NCI-H2171 treated with DMSO at 0.1 percent for 48 hours (cell line): ENCODE data around the gene RAB7A.
"Not testable (repeated sequence)": the region's sequence is repeated elsewhere in the genome, so short reads cannot be mapped to it uniquely, and the experiment has no call there.

Experiments
- DNase-seq: peaks from one replicate; lab custom pipeline; 2025; lab: John Stamatoyannopoulos, UW

RAB7A gene

DNA sequence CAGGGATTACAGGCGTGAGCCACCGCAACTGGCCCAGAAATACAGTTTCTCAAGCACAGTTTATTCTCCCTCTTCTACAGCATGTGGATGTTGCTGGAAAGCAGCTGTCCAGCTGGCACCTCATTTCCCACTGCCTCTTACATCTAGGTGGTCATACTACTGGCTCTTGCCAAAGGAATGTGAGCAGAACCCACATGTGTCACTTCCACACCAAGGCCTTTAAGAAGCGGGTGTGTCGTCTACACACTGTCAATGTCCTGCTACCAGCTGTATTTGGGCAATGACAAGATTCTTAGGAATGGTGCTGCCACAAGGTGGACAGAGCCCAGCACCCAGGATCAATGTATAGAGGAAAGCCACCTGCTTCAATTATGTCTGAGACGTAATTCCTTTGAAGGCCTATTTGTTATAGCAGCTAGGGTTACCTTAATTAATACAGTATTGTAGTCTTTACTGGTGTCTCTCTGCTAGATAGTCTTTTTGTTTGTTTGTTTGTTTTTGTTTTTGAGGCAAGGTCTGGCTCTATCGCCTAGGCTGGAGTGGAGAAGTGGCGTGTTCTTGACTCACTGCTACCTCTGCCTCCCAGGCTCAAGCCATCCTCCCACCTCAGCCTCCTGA, 15.1 kb upstream of the RAB7A start:
- DNase-seq = no peak

GRCh38 chr3:128712848-128713247, 13.1 kb upstream of the RAB7A start:
- no peak for DNase-seq

- no peak for DNase-seq
Measured at GRCh38 chr3:128714887-128715491, 11.0 kb upstream of the RAB7A start.

- not testable (repeated sequence) for DNase-seq
Measured at GRCh38 chr3:128718892-128719291, 7.1 kb upstream of the RAB7A start.

GRCh38 chr3:128720891-128721290, 5.1 kb upstream of the RAB7A start:
- no peak for DNase-seq

GRCh38 chr3:128723477-128723876, 2.5 kb upstream of the RAB7A start:
- no peak for DNase-seq

GRCh38 chr3:128725547-128726022, 398 bp upstream of the RAB7A start:
- DNase-seq = no peak

GRCh38 chr3:128727059-128727458, 1.1 kb downstream of the RAB7A start:
- DNase-seq = no peak

DNA sequence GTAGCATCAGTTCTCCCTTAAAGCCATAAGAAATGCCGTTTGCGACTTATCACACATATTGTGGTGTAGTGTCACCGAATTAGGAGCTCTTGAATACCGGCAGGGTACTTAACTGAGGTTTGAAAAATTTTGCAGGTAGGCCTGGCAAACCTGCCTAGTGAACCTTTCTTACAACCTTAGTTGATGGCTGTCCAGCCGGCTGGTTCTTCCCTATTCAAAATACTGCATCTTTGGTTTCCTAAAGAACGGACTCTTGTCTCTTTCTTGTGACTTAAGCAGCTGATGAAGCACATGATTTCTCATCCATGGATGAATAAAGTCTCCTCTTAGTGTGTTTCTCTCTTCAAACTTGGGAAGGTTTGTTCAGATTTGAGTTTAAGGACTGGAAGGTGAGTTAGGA, 1.5 kb downstream of the RAB7A start:
- DNase-seq = no peak

DNA sequence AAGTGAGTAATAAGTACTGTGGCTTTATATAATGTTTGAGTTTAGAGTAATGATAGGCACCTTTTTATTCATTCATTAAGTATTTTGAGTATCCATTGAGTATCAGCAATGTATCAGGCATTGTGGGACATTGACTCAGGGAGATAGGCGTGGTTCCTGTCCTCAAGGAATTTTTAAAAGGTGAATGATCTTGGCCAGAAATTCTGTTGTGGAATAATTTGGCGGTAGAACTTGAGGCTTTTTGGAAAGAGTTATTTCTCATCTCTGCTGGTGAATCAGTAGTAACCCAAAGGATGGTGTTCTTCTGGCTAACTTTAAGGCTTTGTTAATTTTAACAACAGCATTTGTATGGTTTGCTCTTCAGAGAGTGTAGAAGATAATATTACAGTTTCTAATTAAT, 2.0 kb downstream of the RAB7A start:
- no peak for DNase-seq

DNA sequence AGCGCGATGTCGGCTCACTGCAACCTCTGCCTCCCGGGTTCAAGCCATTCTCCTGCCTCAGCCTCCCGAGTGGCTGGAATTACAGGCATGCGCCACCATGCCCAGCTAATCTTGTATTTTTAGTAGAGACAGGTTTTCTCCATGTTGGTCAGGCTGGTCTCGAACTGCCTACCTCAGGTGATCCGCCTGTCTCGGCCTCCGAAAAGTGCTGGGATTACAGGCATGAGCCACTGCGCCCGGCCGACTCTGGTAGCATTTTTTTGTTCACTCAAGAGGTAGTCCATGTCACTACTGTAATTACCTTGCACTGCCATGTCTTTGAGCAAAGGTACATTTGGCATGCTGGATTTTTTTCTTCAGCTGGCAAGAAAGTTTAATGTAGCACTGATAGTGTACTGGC, 2.5 kb downstream of the RAB7A start:
- not testable (repeated sequence) for DNase-seq

DNA sequence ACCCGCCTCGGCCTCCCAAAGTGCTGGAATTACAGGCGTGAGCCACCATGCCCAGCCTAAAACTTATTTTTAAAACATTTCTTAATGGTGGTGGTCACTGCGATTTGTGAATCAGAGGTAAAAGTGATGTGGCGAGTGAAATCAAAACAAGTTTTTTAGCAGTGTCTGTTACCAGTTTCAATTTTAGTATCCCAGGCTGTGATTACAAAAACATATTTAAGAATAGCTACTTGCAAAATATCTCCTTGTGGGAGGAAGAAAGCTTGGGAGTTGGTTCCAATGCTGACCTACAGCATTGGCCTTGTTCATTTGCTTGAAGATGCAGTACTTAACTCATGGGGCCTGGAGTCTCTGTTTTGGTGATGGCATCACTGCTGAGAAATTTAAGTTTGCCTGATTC, 4.5 kb downstream of the RAB7A start:
- no peak for DNase-seq

- no peak for DNase-seq
Measured at GRCh38 chr3:128734523-128735189, 8.7 kb downstream of the RAB7A start.

DNA sequence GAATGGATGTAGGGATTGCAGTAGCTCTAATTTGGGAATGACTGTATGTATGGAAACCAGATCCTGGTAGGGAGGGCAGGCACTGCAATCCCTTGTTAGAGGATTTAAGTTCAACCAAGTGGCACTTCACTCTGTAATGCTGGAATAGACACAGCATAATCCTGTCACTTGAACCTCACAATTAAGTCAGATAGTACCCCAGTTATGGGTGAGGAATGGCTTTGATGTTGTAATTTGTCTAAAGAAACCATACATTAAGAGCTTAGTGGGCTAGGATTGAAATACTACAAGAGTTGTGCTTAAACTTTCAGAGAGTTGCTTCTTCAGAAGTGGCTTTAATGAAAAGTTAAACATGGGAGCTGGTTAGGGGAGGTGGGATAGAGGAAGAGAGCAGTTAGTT, 9.3 kb downstream of the RAB7A start:
- DNase-seq = no peak

DNA sequence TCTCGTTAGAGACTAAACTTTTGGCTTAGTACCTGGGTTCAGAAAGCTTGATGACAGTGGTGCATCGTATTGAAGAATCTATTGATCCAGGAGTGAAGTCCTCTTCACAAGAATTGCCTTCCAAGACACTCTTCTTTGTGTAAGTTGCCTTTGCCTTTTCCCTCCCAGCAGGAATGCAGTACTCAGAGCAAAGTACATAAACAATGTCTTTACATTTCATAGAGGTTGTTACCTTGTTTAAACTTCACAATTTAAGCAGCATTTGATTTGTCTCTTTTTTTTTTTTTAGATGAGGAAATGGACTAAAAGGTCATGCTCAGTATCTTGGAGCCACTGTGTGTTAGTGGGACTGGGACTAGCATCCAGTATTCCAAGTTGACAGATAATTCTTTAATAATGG, 9.9 kb downstream of the RAB7A start:
- DNase-seq = no peak

GRCh38 chr3:128736601-128737000, 10.6 kb downstream of the RAB7A start:
- DNase-seq = no peak

DNA sequence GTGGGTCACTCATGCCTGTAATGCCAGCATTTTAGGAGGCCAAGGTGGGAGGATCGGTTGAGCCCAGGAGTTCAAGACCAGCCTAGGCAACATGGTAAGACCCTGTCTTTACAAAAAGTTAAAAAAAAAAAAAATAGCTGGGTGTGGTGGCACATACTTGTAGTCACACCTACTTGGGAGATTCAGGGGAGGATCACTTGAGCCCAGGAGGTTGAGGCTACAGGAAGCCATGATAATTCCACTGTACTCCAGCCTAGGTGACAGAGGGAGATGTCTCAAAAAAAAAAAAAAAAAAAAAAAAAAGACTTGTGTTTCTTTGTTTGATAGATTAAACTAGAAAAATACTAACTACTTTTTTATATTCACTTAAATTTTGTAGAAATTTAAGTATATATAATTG, 14.6 kb downstream of the RAB7A start:
- no peak for DNase-seq

- DNase-seq = no peak
Measured at GRCh38 chr3:128742821-128743594, 17.0 kb downstream of the RAB7A start.

GRCh38 chr3:128745742-128746141, 19.8 kb downstream of the RAB7A start:
- no peak for DNase-seq

GRCh38 chr3:128746881-128747280, 20.9 kb downstream of the RAB7A start:
- no peak for DNase-seq

DNA sequence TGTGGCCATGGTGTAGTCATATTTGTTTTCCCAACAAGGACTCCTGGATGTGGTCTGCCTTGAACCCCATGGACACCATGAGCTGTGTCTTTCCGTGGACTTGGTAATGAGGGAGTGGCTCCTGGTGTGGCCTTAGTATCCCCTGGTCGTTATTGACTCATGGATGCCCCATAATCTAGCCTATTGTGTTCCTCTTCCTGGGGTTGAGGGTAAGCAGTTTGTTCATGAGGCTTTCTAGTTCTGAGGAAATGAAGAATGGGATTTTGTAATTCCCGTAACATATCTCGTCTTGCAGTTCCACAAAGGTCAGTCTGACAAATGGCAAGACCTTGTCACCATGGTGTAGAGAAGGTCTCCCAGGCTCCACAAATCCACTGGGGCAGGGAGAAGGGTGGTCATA, 22.6 kb downstream of the RAB7A start:
- DNase-seq = no peak

DNA sequence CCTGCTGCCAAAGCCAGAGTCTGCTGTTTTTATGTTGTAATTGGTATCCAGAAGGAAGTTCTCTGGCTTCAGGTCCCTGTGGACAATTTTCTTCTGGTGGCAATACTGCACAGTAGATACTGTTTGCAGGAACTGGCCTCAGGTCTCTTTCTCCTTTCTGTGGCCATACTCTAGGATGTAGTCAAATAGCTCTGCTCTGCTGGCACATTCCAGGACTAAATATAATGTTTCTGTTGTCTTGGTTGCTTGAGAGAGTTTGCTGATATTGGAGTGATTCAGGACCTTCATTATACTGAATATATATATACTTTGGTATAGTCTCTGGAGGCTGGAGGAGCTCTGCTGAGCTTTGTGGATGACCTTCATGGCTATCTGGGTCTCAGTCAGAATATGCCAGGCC, 23.1 kb downstream of the RAB7A start:
- no peak for DNase-seq

DNA sequence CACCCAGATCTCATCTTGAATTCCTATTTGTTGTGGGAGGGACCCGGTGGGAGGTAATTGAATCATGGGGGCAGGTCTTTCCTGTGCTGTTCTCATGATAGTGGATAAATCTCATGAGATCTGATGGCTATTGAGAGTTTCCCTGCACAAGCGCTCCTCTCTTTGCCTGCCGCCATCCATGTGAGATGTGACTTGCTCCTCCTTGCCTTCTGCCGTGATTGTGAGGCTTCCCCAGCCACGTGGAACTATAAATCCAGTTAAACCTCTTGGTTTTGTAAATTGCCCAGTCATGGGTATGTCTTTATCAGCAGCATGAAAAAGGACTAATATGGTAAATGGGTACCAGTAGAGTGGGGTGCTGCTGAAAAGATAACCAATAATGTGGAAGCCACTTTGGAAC, 23.6 kb downstream of the RAB7A start:
- DNase-seq = not testable (repeated sequence)
